Measurements from ENCODE around the gene ARG1. TPM values are rescaled to one million over a fixed set of nuclear protein-coding genes. Genes with fewer than 3 reads are reported as not detected.

ARG1 gene
- total and polyA plus RNA-seq, 2 of the 4 experiments (the other 2 are of a cell fraction), result not detected

- in situ Hi-C loops (cut with MboI; ENCODE audit: low sequenced_read_pairs), result no loop called here
Observed at GRCh38 chr6:131552572-131552971, 20.5 kb upstream of the ARG1 start.

More at GRCh38 chr6:131552572-131552971, 20.5 kb upstream of the ARG1 start:
- intact Hi-C loops (cut with micrococcal nuclease), result no loop called here
- Histone ChIP-seq H3K27ac (ENCODE audit: insufficient read depth, low read length) (no peak overlapping the region), H3K79me1 (ENCODE audit: low read depth in 1 of 2, low read length in 2 of 2) (no peaks in the 10 kb centered on the region), H2BK120ac (ENCODE audit: low read depth, low read length) (no peak overlapping the region), H4K20me1 (ENCODE audit: insufficient read depth, low read length) (no peaks in the 10 kb centered on the region), H3K4me1 (ENCODE audit: control insufficient read depth, insufficient read depth, low read length) (no peaks in the 10 kb centered on the region), H3K56ac (ENCODE audit: extremely low read depth, insufficient read depth, low read length) (no peak overlapping the region), H3K23ac (ENCODE audit: low read depth, low read length) (no peak overlapping the region), H3K4me3 (ENCODE audit: insufficient read depth, low read depth, low read length) (no peak overlapping the region), H2AK9ac (replicated peaks; ENCODE audit: low read depth, low read length, poor library complexity) (no peak overlapping the region), H3K4ac (ENCODE audit: low read depth, low read length) (no peak overlapping the region), H3K9ac (ENCODE audit: low read depth, low read length) (no peak overlapping the region), H2BK5ac (ENCODE audit: low read depth, low read length, poor library complexity, severe bottlenecking) (no peak overlapping the region), H3K27me3 (ENCODE audit: control insufficient read depth, insufficient read depth, low read length) (peaks cover 11% of the 10 kb centered on the region), H2AFZ (replicated peaks; ENCODE audit: low read length, poor library complexity) (no peak overlapping the region), H3K9me1 (ENCODE audit: insufficient read depth, low read length) (no peaks in the 10 kb centered on the region), H3K4me2 (ENCODE audit: low read depth, low read length) (no peak overlapping the region), H3K9me3 (ENCODE audit: control insufficient read depth, insufficient read depth, low read length) (no peaks in the 10 kb centered on the region), H4K5ac (ENCODE audit: low read depth, low read length) (no peak overlapping the region), H2BK15ac (ENCODE audit: low read depth, low read length) (no peak overlapping the region), H3K36me3 (ENCODE audit: control insufficient read depth, insufficient read depth, low read length) (no peaks in the 10 kb centered on the region), H3K18ac (ENCODE audit: low read depth, low read length) (no peak overlapping the region), H2AK5ac (ENCODE audit: low read depth, low read length) (no peak overlapping the region), H4K91ac (ENCODE audit: insufficient read depth, low read depth, low read length) (no peak overlapping the region), H3K14ac (replicated peaks; ENCODE audit: low read depth, low read length) (no peak overlapping the region), H2BK20ac (ENCODE audit: low read depth, low read length) (no peak overlapping the region), H4K8ac (ENCODE audit: low read depth in 2 of 2, low read length in 2 of 2) (no peak overlapping the region)
- BruUV-seq (replicated peaks), result no TSS peak
- CTCF ChIA-PET, result no interaction called here
- no peak for ATAC-seq (ENCODE audit: low read depth)
- TF ChIP-seq NFE2L2 (IDR thresholded peaks at IDR 0.05; ENCODE audit: low read depth, low read length) (0 out of 2 replicates have a peak, but pooled peaks have one; percentile 49), SMC3 (IDR thresholded peaks at IDR 0.05; ENCODE audit: low read depth, low read length) (no peak), USF2 (IDR thresholded peaks at IDR 0.05; ENCODE audit: low read depth, low read length) (no peak), CEBPB (IDR thresholded peaks at IDR 0.05; ENCODE audit: low read depth, low read length) (no peak), CTCF (conservative IDR thresholded peaks at IDR 0.05; ENCODE audit: low read depth, low read length) (no peak)
- DNase-seq, result no peak
- dilution Hi-C loops (cut with HindIII; ENCODE audit: low sequenced_read_pairs, unreplicated experiment), result no loop called here
- POLR2A ChIA-PET (ENCODE audit: unreplicated experiment), result interaction anchor here (0.5 kb wide), 1 partner anchor 61 kb away, joined by 3 read pairs; no protein-coding TSS in a partner anchor
- no CpG with 5 or more reads among the region's 3 CpGs for WGBS, 2 experiments (ENCODE audit: extremely low coverage in 2 of 2, insufficient read length in 1 of 2)
